ENCODE results near the gene TIMP1.

TIMP1 gene

GRCh38 chrX:47581731-47582647 is at the start of gene TIMP1:
Gene TIMP1, plus strand, starts transcription at chrX:47582436. Its CDS starts 980 bp downstream, at chrX:47583416.
- DNase-seq: peak; percentile 76

- no peak for DNase-seq
These were observed 42.4 kb upstream of the TIMP1 start for GRCh38 chrX:47539860-47540259.

GRCh38 chrX:47540754-47541538 is 41.3 kb upstream of the TIMP1 start:
- DNase-seq: no peak

DNA sequence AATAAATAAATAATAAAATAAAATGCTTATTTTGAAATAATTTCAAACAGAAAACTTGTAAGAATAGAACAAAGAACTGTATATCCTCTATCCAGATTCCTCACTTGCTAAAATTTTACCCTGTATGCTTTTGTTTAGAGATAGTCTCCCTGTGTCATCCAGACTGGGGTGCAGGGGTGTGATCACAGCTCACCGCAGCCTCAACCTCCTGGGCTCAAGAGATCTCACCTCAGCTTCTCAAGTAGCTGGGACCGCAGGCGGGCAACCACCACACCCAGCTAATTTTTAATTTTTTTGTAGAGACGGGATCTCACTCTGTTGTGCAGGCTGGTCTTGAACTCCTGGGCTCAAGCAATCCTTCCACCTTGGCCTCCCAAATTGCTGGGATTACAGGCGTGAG is 38.7 kb upstream of the TIMP1 start:
- no peak for DNase-seq

- peak; percentile 74 for DNase-seq
These were observed 26.1 kb upstream of the TIMP1 start for GRCh38 chrX:47556045-47556623.

DNA sequence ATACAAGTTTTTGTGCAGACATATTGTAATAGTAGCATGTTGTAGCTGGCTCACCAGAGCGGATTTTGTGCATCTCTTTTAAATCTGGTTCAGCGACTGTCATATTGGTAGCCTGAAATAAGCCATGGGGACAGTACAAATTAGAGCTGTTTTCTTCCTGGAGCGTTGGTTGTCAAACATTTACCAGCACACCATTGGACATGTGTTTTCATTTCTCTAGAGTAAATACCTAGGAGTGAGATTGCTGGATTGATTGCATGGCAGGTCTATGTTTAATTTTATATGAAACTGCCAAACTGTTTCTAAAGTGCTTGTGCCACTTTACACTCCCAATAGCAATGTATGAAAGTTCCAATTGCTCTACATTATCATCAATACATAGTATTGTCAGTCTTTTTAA is 23.8 kb upstream of the TIMP1 start:
- no peak for DNase-seq

GRCh38 chrX:47560179-47560933 is 21.9 kb upstream of the TIMP1 start:
- DNase-seq: no peak

DNA sequence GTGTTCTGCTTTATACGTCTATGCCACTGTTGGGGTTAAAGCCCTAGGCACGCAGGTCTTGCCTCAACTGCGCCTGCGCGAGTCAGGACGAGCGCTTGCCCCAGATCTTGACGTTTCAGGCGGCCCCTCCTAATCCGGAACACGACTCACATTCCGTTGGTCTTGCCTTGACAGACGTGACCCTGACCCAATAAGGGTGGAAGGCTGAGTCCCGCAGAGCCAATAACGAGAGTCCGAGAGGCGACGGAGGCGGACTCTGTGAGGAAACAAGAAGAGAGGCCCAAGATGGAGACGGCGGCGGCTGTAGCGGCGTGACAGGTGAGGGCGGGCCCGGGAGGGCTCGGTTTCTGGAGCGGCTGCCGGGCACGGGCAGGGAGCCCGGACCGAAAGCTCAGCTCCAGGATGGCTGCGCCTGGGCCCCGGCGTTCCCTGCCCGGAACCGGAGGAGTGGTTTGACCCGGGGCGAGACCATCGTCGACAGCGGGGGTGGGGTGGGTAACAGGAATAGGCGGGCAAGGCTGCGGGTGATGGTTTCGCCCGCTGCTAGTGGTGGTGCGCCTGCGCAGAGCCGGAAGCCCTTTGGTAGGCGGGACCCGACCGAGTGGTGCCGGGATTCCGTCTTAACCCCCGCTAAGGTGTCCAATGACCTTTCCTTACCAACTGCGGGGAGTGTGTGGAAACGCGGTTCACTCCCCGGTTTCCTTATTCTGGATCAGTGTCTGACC is 21.1 kb upstream of the TIMP1 start, which contains the start of gene ARAF:
ARAF (plus strand) TSS at position 272 of the 725 bp plus-strand sequence. CDS start 1,763 bp downstream, outside the sequence.
- DNase-seq: peak; percentile 91

DNA sequence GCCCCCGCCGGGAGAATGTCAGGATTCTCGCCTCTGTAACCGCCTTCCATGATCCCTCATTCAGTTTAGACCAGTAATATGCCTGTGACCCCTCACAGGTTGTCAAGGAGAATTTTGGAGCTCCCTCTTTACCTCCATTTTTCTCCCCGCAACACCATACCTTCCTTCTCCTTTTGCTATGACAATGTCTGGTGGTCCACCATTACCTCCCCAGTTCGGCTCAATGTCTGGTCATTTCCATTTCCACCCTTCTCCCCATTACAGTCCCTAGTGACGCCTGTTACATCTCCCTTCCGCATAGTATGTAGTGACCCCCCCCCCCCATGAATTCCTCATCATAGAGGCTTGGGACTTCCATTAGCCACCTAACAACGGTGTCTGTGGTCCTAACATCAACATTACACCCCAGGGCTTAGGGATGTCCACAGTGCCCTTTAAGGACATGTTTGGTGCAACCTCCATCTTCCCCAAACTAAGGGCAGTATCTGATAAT is 20.5 kb upstream of the TIMP1 start:
- no peak for DNase-seq

GRCh38 chrX:47562615-47563243 is 19.5 kb upstream of the TIMP1 start:
- no peak for DNase-seq

GRCh38 chrX:47563801-47564315 is 18.4 kb upstream of the TIMP1 start:
- DNase-seq: no peak

DNA sequence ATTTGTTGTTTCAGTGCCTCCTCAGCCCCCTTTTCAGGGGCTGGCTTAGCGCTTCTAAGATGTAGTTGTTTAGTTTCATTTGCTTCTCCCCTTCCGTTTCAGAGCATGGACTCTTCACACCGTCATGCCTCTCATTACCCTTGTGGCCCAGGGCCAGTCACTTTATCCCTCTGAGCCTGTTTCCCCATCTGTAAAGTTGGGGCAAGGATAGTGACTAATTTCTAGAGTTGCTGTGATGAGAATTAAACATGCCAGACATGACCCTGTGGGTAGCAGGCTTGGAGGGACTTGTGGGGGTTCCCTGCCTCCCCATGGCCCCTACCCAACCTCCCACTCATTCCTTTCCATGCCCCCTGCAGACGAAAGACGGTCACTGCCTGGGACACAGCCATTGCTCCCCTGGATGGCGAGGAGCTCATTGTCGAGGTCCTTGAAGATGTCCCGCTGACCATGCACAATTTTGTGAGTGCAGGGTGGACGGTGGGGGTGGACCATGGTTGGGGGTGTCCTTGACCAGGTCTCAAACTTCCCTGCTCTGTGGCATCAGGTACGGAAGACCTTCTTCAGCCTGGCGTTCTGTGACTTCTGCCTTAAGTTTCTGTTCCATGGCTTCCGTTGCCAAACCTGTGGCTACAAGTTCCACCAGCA is 17.7 kb upstream of the TIMP1 start:
- DNase-seq: no peak

DNA sequence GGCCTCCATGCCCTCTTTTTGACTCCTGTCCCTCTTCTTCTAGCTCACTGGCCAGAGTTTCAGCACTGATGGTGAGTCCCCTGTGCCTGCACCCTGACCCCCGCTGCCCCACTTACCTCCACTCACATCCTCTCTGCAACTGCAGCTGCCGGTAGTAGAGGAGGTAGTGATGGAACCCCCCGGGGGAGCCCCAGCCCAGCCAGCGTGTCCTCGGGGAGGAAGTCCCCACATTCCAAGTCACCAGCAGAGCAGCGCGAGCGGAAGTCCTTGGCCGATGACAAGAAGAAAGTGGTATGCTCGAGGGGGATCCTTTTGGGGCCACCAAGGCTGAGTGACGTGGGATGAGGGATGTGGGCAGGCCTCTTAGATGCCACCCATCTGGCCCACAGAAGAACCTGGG is 15.4 kb upstream of the TIMP1 start:
- DNase-seq: no peak

DNA sequence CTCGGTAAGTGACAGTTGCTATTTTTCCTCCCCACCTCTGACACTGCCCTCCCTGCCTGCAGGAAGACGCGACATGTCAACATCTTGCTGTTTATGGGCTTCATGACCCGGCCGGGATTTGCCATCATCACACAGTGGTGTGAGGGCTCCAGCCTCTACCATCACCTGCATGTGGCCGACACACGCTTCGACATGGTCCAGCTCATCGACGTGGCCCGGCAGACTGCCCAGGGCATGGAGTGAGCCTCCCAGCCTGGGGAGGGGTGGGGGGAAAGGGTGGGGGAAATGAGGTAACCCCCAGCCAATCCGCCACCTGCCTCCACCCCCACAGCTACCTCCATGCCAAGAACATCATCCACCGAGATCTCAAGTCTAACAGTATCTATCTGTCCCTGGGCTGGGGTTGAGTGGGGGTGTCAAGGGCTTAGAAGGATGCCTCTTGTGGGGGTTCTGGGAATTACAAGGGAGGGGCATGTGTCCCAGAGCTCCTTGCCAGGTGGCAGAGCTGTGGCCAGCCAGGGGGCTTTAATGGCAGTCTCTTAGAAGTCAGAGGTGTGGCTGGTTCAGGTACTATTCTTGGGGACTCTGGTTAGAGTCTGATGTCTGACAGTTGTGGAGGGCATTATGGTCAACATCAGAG is 13.5 kb upstream of the TIMP1 start:
- DNase-seq: peak; percentile 36

GRCh38 chrX:47570794-47571193 is 11.4 kb upstream of the TIMP1 start:
- DNase-seq: no peak

DNA sequence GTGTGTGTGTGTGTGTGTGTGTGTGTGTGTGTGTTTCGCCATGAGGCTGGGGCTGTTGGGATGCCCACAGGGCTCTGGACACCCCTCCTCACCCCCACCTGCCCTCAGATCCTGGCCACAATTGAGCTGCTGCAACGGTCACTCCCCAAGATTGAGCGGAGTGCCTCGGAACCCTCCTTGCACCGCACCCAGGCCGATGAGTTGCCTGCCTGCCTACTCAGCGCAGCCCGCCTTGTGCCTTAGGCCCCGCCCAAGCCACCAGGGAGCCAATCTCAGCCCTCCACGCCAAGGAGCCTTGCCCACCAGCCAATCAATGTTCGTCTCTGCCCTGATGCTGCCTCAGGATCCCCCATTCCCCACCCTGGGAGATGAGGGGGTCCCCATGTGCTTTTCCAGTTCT is 11.0 kb upstream of the TIMP1 start:
- no peak for DNase-seq

GRCh38 chrX:47571896-47572295 is 10.3 kb upstream of the TIMP1 start:
- no peak for DNase-seq

DNA sequence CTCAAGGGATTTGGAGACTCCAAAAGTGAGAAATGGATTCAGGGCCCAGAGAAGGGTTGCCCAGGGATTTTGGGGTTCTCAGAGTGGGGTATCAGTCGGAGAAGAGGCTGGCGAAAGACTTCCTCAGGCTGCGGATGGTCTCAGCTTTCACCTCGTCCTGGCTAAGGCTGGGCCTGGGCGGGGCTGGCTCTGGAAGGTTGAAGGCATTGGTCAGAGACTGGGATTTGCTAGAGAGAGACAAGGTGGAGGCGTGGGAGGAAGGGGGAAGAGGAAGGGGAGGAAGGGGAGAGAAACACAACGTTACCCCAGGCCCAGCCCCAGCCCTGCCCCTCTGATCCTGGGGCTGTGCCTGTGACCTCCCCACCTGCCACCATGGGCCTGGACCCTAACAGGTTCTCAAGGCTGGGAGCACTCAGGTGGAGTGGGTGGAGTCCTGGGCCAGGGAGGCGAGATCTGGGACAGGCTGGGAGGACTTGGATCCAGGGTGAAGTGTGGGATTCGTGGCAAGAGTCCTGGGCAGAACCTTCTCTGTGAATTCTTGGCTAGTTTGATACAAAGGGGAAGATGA is 9.4 kb upstream of the TIMP1 start:
- DNase-seq: no peak

DNA sequence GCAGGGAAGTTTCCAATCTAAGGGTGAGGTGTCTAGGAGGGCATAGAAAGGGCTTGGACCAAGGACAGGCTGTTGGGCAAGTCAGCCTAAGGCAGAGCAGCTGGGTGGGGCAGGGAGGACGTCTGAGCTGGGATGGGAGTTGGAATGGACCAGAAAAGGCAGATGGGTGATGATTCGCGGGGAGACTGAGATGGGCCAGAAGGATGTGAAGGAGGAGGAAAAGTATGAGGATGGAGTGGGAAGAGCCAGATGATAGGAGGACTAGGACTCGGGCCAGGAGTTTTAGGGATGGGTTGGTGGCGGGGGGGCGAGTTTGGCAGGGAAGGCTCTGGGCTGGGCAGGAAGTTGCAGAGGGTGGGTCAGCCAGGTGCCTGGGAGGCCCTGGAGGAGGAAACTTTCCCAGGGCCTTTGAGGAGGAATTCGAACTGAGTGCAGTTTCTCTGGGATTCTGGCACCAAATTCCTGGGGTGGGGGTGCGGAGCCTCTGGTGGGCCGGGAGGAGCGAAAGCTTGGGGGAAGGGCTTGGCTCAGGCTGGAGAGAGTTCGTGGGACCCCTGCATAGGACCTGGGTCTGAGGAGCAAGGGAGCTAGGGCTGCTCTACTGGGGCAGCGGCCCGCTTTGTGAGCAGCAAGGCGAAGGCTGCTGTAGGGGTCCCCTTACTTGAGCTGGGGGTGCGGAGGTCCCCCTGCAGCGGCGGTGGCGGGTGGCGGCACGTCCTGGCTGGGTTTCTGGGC is 8.7 kb upstream of the TIMP1 start:
- no peak for DNase-seq
